ENCODE results near the gene METTL3.

Gene METTL3

GRCh38 chr14:21526672-21527317 is 15.7 kb upstream of the METTL3 start:
- DNase-seq: no peak

GRCh38 chr14:21525962-21526671 is 15.0 kb upstream of the METTL3 start, which contains the start of gene SALL2:
Gene SALL2 (minus strand): TSS chr14:21526346. CDS start chr14:21526127, 219 bp downstream.
- DNase-seq: peak; percentile 86

- peak; percentile 8 for DNase-seq
Observed at GRCh38 chr14:21525571-21525961, 14.4 kb upstream of the METTL3 start.

GRCh38 chr14:21524575-21525490 is 13.7 kb upstream of the METTL3 start:
- no peak for DNase-seq

GRCh38 chr14:21523203-21523602 is 12.1 kb upstream of the METTL3 start:
- no peak for DNase-seq

- DNase-seq: no peak
Observed at GRCh38 chr14:21521501-21521900, 10.4 kb upstream of the METTL3 start.

GRCh38 chr14:21520767-21521166 is 9.6 kb upstream of the METTL3 start:
- DNase-seq: no peak

- no peak for DNase-seq
Observed at GRCh38 chr14:21518725-21519124, 7.6 kb upstream of the METTL3 start.

GRCh38 chr14:21514341-21514740 is 3.2 kb upstream of the METTL3 start:
- no peak for DNase-seq

GRCh38 chr14:21509432-21510143 is 1.6 kb downstream of the METTL3 start:
- no peak for DNase-seq

- no peak for DNase-seq
Observed at GRCh38 chr14:21506557-21506956, 4.6 kb downstream of the METTL3 start.

GRCh38 chr14:21505012-21505553 is 6.1 kb downstream of the METTL3 start:
- no peak for DNase-seq

GRCh38 chr14:21503376-21503775 is 7.8 kb downstream of the METTL3 start:
- DNase-seq: no peak

- no peak for DNase-seq
Observed at GRCh38 chr14:21501568-21501967, 9.6 kb downstream of the METTL3 start.

- peak; percentile 43 for DNase-seq
Observed at GRCh38 chr14:21498540-21499526, 12.3 kb downstream of the METTL3 start.

GRCh38 chr14:21496453-21496852 is 14.7 kb downstream of the METTL3 start:
- DNase-seq: no peak

- no peak for DNase-seq
Observed at GRCh38 chr14:21494902-21495762, 16.0 kb downstream of the METTL3 start.

GRCh38 chr14:21486640-21487087 is 24.5 kb downstream of the METTL3 start:
- no peak for DNase-seq

- peak; percentile 95 for DNase-seq
Observed at GRCh38 chr14:21476925-21477681, 34.0 kb downstream of the METTL3 start, which contains the start of the genes RAB2B and TOX4. Gene RAB2B (minus strand): TSS chr14:21476959. CDS start chr14:21476872, 87 bp downstream. Gene TOX4 (plus strand): TSS chr14:21477195. CDS start chr14:21477279, 84 bp downstream.

All from CD4-positive, alpha-beta T cell treated with Interleukin-6 for 4 hours (primary cell).